ENCODE results near the gene ACTC1. TPM values are rescaled to one million over a fixed set of nuclear protein-coding genes. Genes with fewer than 3 reads are reported as not detected.

Gene ACTC1
- total RNA-seq, 2 experiments from 2014 or later, result not detected

DNA sequence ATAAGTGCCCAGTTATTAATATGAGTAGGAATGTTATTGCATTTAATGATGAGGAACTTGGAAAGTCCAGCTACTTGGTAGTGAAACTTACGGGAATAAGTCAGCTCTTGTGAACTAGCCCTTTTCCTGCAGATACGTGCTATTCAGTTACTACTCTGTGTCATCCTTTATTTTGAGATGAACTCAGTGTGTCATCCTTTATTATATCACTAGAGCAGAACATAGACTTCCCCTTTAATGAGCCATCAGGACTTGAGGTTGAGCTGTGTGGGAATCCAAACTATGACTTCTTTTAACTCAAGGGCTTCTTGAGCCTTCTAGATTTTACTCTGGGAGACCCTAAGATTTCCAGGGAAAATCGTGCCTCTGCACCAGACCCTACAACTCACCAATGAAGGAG lies 3.6 kb downstream of the ACTC1 start:
- POLR2A ChIA-PET, result no interaction called here
- DNase-seq (no peak), ATAC-seq (ENCODE audit: low read depth) (no peak)
- Mint-ChIP-seq H3K4me3 (no peak overlapping the region), H3K9me3 (no peaks in the 10 kb centered on the region), H3K4me1 (no peaks in the 10 kb centered on the region), H3K27me3 (peaks cover 58% of the 10 kb centered on the region), H3K27ac (no peak overlapping the region), H3K36me3 (peaks cover 1% of the 10 kb centered on the region)

DNA sequence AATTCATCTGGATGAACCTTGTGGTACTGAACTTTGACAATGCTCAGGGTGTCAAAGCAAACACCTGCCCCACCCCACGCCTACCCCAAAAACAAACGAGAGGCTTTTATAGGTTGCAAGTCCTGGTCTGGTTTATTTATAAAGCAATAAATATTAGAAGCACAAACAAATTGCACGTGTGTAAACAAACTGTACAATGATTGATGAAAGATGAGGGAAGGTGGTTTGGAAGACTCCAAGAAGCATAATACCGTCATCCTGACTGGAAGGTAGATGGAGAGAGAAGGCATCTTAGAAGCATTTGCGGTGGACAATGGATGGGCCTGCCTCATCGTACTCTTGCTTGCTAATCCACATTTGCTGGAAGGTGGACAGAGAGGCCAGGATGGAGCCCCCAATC lies 5.2 kb downstream of the ACTC1 start:
- POLR2A ChIA-PET, result no interaction called here
- DNase-seq (no peak), ATAC-seq (ENCODE audit: low read depth) (no peak)
- H3K36me3 Mint-ChIP-seq, result no peaks in the 10 kb centered on the region
- H3K27ac Mint-ChIP-seq, result no peak overlapping the region
- H3K4me1 Mint-ChIP-seq, result no peaks in the 10 kb centered on the region
- no peaks in the 10 kb centered on the region for H3K9me3 Mint-ChIP-seq
- no peak overlapping the region for H3K4me3 Mint-ChIP-seq
- H3K27me3 Mint-ChIP-seq, result peaks cover 47% of the 10 kb centered on the region

DNA sequence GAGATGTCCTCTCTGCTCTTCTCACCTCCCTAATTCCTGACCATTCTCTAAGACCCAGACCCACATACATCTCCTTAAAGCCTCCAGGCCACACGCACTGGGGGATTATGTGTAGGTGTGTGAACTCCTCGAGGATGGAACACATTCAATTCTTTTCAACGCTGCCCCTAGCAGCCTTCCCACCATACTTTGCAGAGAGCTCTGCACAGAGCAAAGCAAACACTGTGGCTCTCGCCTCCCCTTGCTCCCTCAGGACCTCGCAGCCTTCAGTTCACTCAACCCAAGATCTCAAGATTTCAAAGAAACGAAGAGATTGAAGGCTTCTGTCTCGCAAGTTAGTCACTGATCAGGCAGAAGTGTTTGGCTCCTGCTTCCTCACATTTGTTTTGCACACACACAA lies 6.0 kb downstream of the ACTC1 start:
- Mint-ChIP-seq H3K9me3 (no peaks in the 10 kb centered on the region), H3K4me3 (no peak overlapping the region), H3K36me3 (no peaks in the 10 kb centered on the region), H3K27me3 (peaks cover 39% of the 10 kb centered on the region), H3K4me1 (no peaks in the 10 kb centered on the region), H3K27ac (no peak overlapping the region)
- ATAC-seq (ENCODE audit: low read depth), result no peak
- POLR2A ChIA-PET, result no interaction called here
- no peak for DNase-seq

DNA sequence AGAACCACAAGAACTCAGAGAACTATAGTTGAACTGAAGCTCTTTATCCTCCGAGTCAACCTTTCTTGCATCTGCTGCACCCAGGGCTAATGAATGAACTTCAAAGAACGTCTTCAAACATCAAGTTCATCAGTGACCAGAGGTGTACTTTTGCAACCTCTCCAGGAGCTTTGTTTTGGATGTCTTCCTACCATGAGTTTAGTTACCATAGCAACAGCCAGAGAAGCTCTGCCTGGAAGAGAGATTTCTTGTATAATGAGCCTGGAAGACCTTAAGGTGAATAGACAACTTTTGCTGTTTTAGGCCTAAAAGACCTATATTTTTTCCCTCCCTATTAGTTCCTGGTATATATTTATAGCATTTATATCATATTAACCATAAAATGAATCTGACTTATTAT lies 9.1 kb downstream of the ACTC1 start:
- H3K9me3 Mint-ChIP-seq, result no peaks in the 10 kb centered on the region
- no peak overlapping the region for H3K27ac Mint-ChIP-seq
- H3K4me3 Mint-ChIP-seq, result no peak overlapping the region
- no peak for ATAC-seq (ENCODE audit: low read depth)
- no peaks in the 10 kb centered on the region for H3K36me3 Mint-ChIP-seq
- POLR2A ChIA-PET, result no interaction called here
- no peaks in the 10 kb centered on the region for H3K4me1 Mint-ChIP-seq
- DNase-seq, result no peak
- peaks cover 19% of the 10 kb centered on the region for H3K27me3 Mint-ChIP-seq

DNA sequence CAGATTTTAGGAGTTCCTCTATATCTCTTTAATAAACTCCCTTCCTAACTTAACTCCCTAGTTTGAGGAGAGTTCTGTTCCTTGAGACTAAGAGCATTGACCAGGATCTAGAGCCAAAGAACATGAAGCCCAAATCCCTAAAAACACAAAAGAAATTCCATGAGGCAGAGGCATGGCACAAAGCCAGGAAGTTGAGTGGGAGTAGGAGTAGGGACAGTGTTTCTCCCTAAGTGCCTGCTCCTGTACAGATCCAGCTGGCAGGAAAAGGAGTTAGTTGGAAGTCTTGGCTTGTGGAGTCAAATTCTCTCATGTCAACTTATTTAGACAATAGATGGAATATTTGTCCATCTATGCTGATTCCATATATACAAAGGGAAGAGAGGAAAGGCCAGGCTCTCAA lies 11.4 kb downstream of the ACTC1 start:
- POLR2A ChIA-PET, result no interaction called here
- Mint-ChIP-seq H3K36me3 (no peaks in the 10 kb centered on the region), H3K4me3 (no peak overlapping the region), H3K27ac (no peak overlapping the region), H3K27me3 (peaks cover 11% of the 10 kb centered on the region), H3K9me3 (no peaks in the 10 kb centered on the region), H3K4me1 (no peaks in the 10 kb centered on the region)
- ATAC-seq (ENCODE audit: low read depth) (no peak), DNase-seq (no peak)

DNA sequence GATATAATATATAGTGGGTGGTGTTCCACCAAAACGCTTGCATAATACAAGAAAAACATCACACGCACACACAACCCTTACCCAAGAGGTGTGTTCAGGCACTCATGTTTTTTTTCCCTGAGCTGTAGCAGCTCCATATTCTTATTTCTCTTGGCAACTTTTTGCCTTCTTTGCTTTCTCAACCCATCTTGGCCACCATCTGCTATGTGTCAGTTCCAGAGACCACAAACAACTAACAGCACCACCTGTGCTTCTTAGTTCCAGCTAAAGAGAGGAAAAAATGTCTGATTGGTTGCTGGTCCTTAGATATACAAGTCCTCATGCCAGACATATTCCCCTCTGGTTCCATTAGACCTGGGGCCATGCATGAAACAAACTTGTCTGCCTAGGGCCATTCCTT lies 11.9 kb downstream of the ACTC1 start:
- Mint-ChIP-seq H3K4me1 (no peaks in the 10 kb centered on the region), H3K4me3 (no peak overlapping the region), H3K27me3 (peaks cover 11% of the 10 kb centered on the region), H3K9me3 (no peaks in the 10 kb centered on the region), H3K36me3 (no peaks in the 10 kb centered on the region), H3K27ac (no peak overlapping the region)
- DNase-seq (no peak), ATAC-seq (ENCODE audit: low read depth) (no peak)
- POLR2A ChIA-PET, result no interaction called here

DNA sequence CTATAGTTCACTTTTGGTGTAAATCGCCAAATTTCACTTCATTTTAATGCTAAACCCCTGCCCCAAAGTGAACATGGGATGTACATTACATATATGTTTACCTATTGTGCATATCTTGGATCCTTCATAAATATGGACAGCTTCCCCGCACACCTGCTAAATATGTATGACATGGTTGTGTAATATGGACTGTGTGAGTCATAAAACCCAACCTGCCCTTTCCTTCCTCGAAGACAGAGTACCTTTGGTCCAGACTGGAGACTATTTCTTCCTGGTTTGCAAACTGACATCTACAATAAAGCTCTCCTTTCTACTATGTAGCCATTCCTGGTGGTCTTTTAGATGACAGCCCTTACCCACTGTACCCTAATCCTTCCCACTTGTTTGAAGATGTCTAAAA lies 12.4 kb downstream of the ACTC1 start:
- Mint-ChIP-seq H3K9me3 (no peaks in the 10 kb centered on the region), H3K27me3 (peaks cover 11% of the 10 kb centered on the region), H3K36me3 (no peaks in the 10 kb centered on the region), H3K4me1 (no peaks in the 10 kb centered on the region), H3K4me3 (no peak overlapping the region), H3K27ac (no peak overlapping the region)
- POLR2A ChIA-PET, result no interaction called here
- ATAC-seq (ENCODE audit: low read depth) (no peak), DNase-seq (no peak)

DNA sequence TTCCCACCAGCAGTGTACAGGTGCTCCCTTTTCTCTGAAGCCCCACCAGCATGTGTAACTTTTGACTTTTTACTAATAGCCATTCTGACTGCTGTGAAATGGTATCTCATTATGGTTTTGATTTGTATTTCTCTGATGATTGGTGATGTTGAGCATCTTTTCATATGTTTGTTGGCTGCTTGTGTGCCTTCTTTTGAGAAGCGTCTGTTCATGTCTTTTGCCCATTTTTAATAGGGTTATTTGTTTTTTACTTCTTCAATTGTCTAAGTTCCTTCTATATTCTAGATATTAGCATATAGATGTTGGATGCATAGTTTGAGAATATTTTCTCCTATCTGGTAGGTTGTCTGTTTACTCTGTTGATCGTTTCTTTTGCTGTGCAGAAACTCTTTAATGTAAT lies 14.6 kb downstream of the ACTC1 start:
- Mint-ChIP-seq H3K9me3 (no peaks in the 10 kb centered on the region), H3K4me1 (no peaks in the 10 kb centered on the region), H3K27ac (no peak overlapping the region), H3K36me3 (no peaks in the 10 kb centered on the region), H3K27me3 (peaks cover 14% of the 10 kb centered on the region), H3K4me3 (no peak overlapping the region)
- DNase-seq, result no peak
- no peak for ATAC-seq (ENCODE audit: low read depth)
- POLR2A ChIA-PET, result no interaction called here

DNA sequence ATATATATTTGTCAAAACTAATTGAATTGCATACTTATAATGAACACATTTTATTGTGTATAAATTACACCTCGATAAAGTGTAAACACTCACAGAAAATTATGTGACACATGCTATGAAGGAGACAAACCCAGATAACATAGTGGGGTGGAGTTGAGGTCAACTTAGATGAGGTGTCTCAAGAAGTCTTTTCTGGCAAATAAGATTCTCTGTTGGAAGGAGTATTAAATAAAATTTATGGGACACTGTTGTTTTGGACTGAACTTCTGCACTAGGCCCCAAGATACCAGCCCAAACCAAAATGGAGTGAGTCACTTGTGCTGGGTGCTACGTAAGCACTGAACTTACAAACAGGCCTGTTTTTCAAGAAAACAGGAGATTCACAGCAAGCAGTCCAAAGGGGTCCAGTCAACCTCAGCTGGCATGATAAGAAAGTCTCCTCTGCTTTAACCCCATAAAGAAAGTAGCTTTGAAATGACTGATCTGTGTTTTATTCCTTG lies 18.7 kb downstream of the ACTC1 start:
- DNase-seq, result no peak
- no peaks in the 10 kb centered on the region for H3K36me3 Mint-ChIP-seq

DNA sequence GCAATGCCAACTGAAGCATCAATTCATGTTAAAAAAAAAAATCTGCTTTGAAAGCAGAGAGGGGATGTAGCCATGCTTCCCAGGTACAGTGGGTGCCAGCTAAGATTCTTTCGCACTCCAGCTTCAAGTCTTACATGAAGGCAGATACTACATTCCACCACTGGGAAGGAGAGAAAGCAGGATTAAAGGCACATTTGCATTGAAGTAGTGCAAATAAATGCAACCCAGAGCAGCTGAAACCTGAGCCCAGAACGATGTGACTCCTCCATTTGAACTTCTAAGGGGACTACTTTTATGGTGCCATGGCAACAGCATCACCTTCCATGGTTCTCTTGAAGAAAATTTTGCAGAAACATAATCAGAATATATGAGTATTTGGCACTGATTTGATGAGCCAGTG lies 21.4 kb downstream of the ACTC1 start:
- no peak overlapping the region for H3K4me3 Mint-ChIP-seq
- POLR2A ChIA-PET, result no interaction called here
- H3K36me3 Mint-ChIP-seq, result no peaks in the 10 kb centered on the region
- ATAC-seq (ENCODE audit: low read depth), result no peak
- H3K9me3 Mint-ChIP-seq, result no peaks in the 10 kb centered on the region
- DNase-seq, result no peak
- H3K27me3 Mint-ChIP-seq, result peaks cover 20% of the 10 kb centered on the region
- no peaks in the 10 kb centered on the region for H3K4me1 Mint-ChIP-seq
- no peak overlapping the region for H3K27ac Mint-ChIP-seq

More for the DNA sequence above, 18.7 kb downstream of the ACTC1 start:
- no peak overlapping the region for H3K27ac Mint-ChIP-seq
- POLR2A ChIA-PET, result no interaction called here
- no peak overlapping the region for H3K4me3 Mint-ChIP-seq
- no peaks in the 10 kb centered on the region for H3K9me3 Mint-ChIP-seq
- H3K4me1 Mint-ChIP-seq, result no peaks in the 10 kb centered on the region
- ATAC-seq (ENCODE audit: low read depth), result no peak
- peaks cover 18% of the 10 kb centered on the region for H3K27me3 Mint-ChIP-seq

DNA sequence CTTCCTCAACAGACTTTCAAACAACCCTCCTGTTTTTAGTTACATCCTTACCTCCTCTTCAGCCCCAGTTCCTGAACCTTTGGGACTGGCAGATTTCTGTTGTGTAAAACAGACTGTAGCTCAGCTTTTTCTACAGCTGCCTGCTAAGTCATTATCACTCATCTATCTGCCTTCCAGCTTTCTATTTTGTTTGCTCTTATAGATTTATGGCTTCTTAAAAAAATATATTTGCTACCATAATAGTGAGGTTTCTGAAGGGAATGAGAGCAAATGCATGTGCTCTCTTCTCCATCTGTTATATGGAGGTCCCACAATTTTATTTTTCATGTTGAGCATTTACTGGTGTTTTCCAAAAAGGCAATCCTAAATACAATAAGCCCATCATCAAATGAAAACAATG lies 22.3 kb downstream of the ACTC1 start:
- POLR2A ChIA-PET, result no interaction called here
- Mint-ChIP-seq H3K4me3 (no peak overlapping the region), H3K4me1 (no peaks in the 10 kb centered on the region), H3K9me3 (no peaks in the 10 kb centered on the region), H3K27me3 (peaks cover 22% of the 10 kb centered on the region), H3K27ac (no peak overlapping the region), H3K36me3 (no peaks in the 10 kb centered on the region)
- ATAC-seq (ENCODE audit: low read depth), result no peak
- DNase-seq, result no peak

DNA sequence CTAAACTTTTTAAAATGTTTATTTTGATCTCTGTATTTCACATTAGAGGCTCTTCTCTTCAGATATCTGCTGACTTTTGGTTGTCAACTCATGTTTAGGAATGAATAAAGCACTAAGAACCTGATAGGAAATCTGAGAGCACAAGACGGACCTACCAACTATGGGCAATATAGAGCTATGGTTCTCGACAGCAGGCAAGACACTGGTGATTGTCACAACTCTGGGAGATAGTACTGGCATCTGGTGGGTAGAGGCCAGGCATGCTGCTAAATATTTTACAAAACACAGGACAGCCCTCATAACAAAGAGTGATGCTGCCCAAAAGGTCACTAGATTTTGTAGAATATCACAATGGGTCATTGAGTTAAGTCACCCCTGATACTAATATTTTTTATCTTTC lies 23.0 kb downstream of the ACTC1 start:
- Mint-ChIP-seq H3K36me3 (no peaks in the 10 kb centered on the region), H3K9me3 (no peaks in the 10 kb centered on the region), H3K4me3 (no peak overlapping the region), H3K27ac (no peak overlapping the region), H3K4me1 (no peaks in the 10 kb centered on the region), H3K27me3 (peaks cover 22% of the 10 kb centered on the region)
- POLR2A ChIA-PET, result no interaction called here
- DNase-seq (no peak), ATAC-seq (ENCODE audit: low read depth) (no peak)

DNA sequence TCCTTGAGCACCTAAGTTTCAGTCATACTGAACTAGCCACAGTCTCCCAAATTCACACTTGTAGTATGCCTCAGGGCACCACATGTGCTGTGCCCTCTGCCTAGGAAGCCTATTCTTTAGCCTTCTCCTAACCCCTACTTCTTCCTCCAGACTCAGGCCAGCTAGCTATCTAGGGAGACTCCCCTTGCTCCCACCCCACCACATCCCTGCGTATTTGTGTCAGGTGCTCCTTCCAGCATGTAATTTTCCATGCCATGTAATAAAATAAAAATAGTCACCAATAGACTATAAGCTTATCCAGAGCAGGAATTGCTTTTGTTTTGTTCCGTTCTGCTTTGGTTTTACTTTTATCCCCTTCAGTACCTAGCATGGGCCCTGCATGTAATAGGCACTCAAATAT lies 25.6 kb downstream of the ACTC1 start:
- POLR2A ChIA-PET, result no interaction called here
- Mint-ChIP-seq H3K27ac (no peak overlapping the region), H3K36me3 (no peaks in the 10 kb centered on the region), H3K9me3 (no peaks in the 10 kb centered on the region), H3K4me1 (no peaks in the 10 kb centered on the region), H3K4me3 (no peak overlapping the region), H3K27me3 (peaks cover 12% of the 10 kb centered on the region)
- ATAC-seq (ENCODE audit: low read depth), result no peak
- DNase-seq, result no peak

DNA sequence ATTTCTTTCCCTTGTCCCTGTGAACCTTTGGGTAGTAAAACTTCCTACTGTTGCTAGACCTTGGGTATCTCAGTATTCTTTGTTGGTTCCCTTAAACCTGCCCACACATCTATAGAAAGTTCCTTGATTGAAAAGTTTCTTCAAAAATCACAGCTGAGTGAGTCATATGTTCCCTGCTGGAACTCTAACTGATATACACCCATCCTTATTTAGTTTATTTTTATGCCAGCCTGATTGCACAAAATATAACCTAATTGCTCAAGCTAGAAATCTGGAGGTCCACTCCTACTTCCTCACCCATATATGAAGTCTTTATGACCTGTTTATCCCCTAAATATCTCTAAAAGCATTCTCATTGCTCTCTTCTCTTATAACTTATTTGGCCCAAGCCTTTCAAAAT lies 26.8 kb downstream of the ACTC1 start:
- Mint-ChIP-seq H3K27ac (no peak overlapping the region), H3K9me3 (no peaks in the 10 kb centered on the region), H3K4me3 (no peak overlapping the region), H3K36me3 (no peaks in the 10 kb centered on the region), H3K4me1 (no peaks in the 10 kb centered on the region), H3K27me3 (peaks cover 10% of the 10 kb centered on the region)
- no peak for DNase-seq
- POLR2A ChIA-PET, result no interaction called here
- ATAC-seq (ENCODE audit: low read depth), result no peak

DNA sequence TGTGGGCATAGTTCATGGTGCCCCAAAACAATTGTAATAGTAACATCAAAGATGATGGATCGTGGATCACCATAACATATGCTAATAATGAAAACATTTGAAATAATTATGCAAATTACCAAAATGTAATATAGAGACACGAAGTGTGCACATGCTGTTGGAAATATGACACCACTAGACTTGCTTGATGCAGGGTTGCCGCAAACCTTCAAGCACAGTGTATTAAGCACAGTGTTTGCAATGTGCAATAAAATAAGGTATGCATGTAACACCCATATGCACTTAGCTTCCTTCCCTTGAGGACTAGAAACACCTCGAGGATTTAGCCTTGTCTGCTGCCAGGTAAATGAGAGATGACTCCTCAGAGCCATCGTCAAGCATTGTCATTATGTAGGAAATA lies 29.6 kb downstream of the ACTC1 start:
- Mint-ChIP-seq H3K27me3 (peaks cover 12% of the 10 kb centered on the region), H3K4me3 (no peak overlapping the region), H3K36me3 (no peaks in the 10 kb centered on the region), H3K4me1 (no peaks in the 10 kb centered on the region), H3K9me3 (no peaks in the 10 kb centered on the region), H3K27ac (no peak overlapping the region)
- POLR2A ChIA-PET, result no interaction called here
- ATAC-seq (ENCODE audit: low read depth) (no peak), DNase-seq (no peak)
